K562 (cell line): ENCODE measurements around the gene DRC3. TPM values are rescaled to one million over a fixed set of nuclear protein-coding genes. Genes with fewer than 3 reads are reported as not detected.

Experiments used
- ATAC-seq: fragments of 200-7000 bp; cut with Tn5 transposase; 3 replicates; pipeline ENCODE4 v1.9.1; 2020; ENCODE audit warnings: moderate library complexity
- BruUV-seq: library from RNA; stranded (reverse); fragments of 400-500 nt; replicated peaks from 2 replicates; lab custom pipeline; 2021; lab: Mats Ljungman, UMichigan
- CTCF ChIA-PET: fragments of 300-600 bp; formaldehyde crosslinking; extraction: SDS; loops from one replicate; lab custom pipeline; 2021; ENCODE audit warnings: low intra/inter-chr PET ratio; lab: Yijun Ruan, JAX
- POLR2A ChIA-PET: fragments of 300-600, 350-650 bp; sonication (Branson Sonifier 250); formaldehyde crosslinking; extraction: SDS; loops from one replicate; lab custom pipeline; 2021; ENCODE audit warnings: antibody characterized with exemption, inconsistent platforms; lab: Yijun Ruan, JAX
- DNase-seq, 4 experiments: peaks; one replicate each; pipeline versions ENCODE4 v3.0.0 to v3.0.0-alpha.2; 2011 to 2018; ENCODE audit warnings: low spot score in 3 of 4, mixed read lengths in 3 of 4; ENCODE audit errors: extremely low read depth in 1 of 4
- FAIRE-seq: peaks from 2 replicates; lab custom pipeline; 2011; peaks lifted over from hg19 to GRCh38; lab: Jason Lieb, UNC
- H2AFZ ChIP-seq: 2 replicates; pipeline ENCODE4 v1.6.0; 2011; ENCODE audit warnings: low read depth, low read length, control low read depth, inconsistent platforms
- H3K27ac ChIP-seq: fragments of 200-600 bp; 3 replicates; pipeline ENCODE4 v1.8.0; 2011; ENCODE audit warnings: low read depth, mild to moderate bottlenecking, control low read depth, inconsistent platforms, low read length, moderate library complexity, mixed read lengths; ENCODE audit errors: extremely low read depth
- H3K27me3 ChIP-seq, 2 experiments: fragments of 300-600 bp in 1 of 2; 2 replicates in 1 of 2; 3 replicates in 1 of 2; pipeline versions ENCODE4 v1.6.0 to v1.8.0; 2011; ENCODE audit warnings: inconsistent platforms in 2 of 2, low read length in 2 of 2, mild to moderate bottlenecking in 1 of 2, mixed read lengths in 1 of 2, moderate library complexity in 1 of 2; ENCODE audit not compliant: control insufficient read depth in 2 of 2, insufficient read depth in 2 of 2
- H3K36me3 ChIP-seq: fragments of 300-600 bp; 3 replicates; pipeline ENCODE4 v1.8.0; 2011; ENCODE audit warnings: mild to moderate bottlenecking, low read length, inconsistent platforms; ENCODE audit not compliant: control insufficient read depth, insufficient read depth
- H3K4me1 ChIP-seq, 2 experiments: fragments of 200-600 bp in 1 of 2; replicated peaks in 1 of 2; 2 replicates in 1 of 2; 3 replicates in 1 of 2; pipeline versions ENCODE4 v1.5.1 to v1.8.0; 2011; ENCODE audit warnings: inconsistent platforms in 2 of 2, low read length in 2 of 2, mild to moderate bottlenecking in 1 of 2, mixed read lengths in 1 of 2, moderate library complexity in 1 of 2; ENCODE audit not compliant: control insufficient read depth in 2 of 2, insufficient read depth in 2 of 2
- H3K4me2 ChIP-seq: 2 replicates; pipeline ENCODE4 v1.6.1; 2011; ENCODE audit warnings: low read length, control low read depth, inconsistent platforms, mixed read lengths; ENCODE audit not compliant: insufficient read depth
- H3K4me3 ChIP-seq: fragments of 200-600 bp; sonication (generic), shearing (Covaris generic); 2 replicates; pipeline ENCODE4 v1.5.1; 2016; ENCODE audit warnings: control low read depth, inconsistent platforms
- H3K79me2 ChIP-seq: fragments of 200-600 bp; 3 replicates; pipeline ENCODE4 v1.8.0; 2011; ENCODE audit warnings: low read length, inconsistent platforms; ENCODE audit not compliant: control insufficient read depth, insufficient read depth
- H3K9ac ChIP-seq, 2 experiments: 2 replicates each; pipeline versions ENCODE4 v1.6.0 to v1.6.1; 2011; ENCODE audit warnings: low read depth in 2 of 2, low read length in 2 of 2, control low read depth in 1 of 2, inconsistent platforms in 1 of 2, mild to moderate bottlenecking in 1 of 2, mixed read lengths in 1 of 2; ENCODE audit not compliant: insufficient read depth in 1 of 2
- H3K9me1 ChIP-seq: one replicate; pipeline ENCODE4 v1.6.0; 2011; ENCODE audit warnings: inconsistent platforms, mild to moderate bottlenecking, low read length, moderate library complexity; ENCODE audit not compliant: control insufficient read depth, insufficient read depth
- H3K9me3 ChIP-seq: replicated peaks from 2 replicates; pipeline ENCODE4 v1.5.1; 2011; ENCODE audit warnings: low read depth, low read length, inconsistent platforms; ENCODE audit not compliant: control insufficient read depth, insufficient read depth
- H4K20me1 ChIP-seq: replicated peaks from 2 replicates; pipeline ENCODE4 v1.6.1; 2011; ENCODE audit warnings: low read length, inconsistent platforms, mixed read lengths; ENCODE audit not compliant: control insufficient read depth, insufficient read depth
- BHLHE40 ChIP-seq: IDR thresholded peaks from 2 replicates; pipeline ENCODE4 v1.6.1; 2011; ENCODE audit warnings: low read length, improper control_type of control experiment
- ELF2 ChIP-seq: fragments of 250-450 bp; sonication (Bioruptor Pico); IDR thresholded peaks from 2 replicates; pipeline ENCODE4 v1.5.0; 2021; ENCODE audit warnings: mild to moderate bottlenecking
- GTF2A2 ChIP-seq: IDR thresholded peaks from 2 replicates; pipeline ENCODE4 v1.6.1; 2016; ENCODE audit warnings: mild to moderate bottlenecking, missing genetic modification characterization, missing compliant biosample characterization
- HCFC1 ChIP-seq: IDR thresholded peaks from 2 replicates; pipeline ENCODE4 v1.6.1; 2012; ENCODE audit warnings: low read depth, low read length, improper control_type of control experiment
- STAT5B ChIP-seq: fragments of 250-450 bp; sonication (Bioruptor Pico); IDR thresholded peaks from 2 replicates; pipeline ENCODE4 v1.8.0; 2021; ENCODE audit warnings: mild to moderate bottlenecking, inconsistent platforms
- SUPT5H ChIP-seq: fragments of 450-650 bp; IDR thresholded peaks from 2 replicates; pipeline ENCODE4 v1.6.1; 2016
- TARDBP ChIP-seq: fragments of 450-650 bp; IDR thresholded peaks from 2 replicates; pipeline ENCODE4 v1.6.1; 2016
- TSC22D4 ChIP-seq: fragments of 450-650 bp; IDR thresholded peaks from 2 replicates; pipeline ENCODE4 v1.6.1; 2016; ENCODE audit warnings: missing genetic modification characterization, missing biosample characterization, control low read depth
- ZNF184 ChIP-seq: sonication (generic); formaldehyde crosslinking; IDR thresholded peaks from 2 replicates; pipeline ENCODE4 v1.5.0; 2020; ENCODE audit warnings: missing genetic modification reagents
- ZNF347 ChIP-seq: fragments of 450-650 bp; formaldehyde crosslinking; IDR thresholded peaks from 2 replicates; pipeline ENCODE4 v1.4.0; 2020; ENCODE audit warnings: low read depth, mild to moderate bottlenecking, moderate library complexity
- WGBS: fragments of 100-300 bp; shearing (Covaris generic); methylation state at CpG from one replicate; pipeline ENCODE4 v1.1.6; 2016; ENCODE audit warnings: low coverage, mixed read lengths; ENCODE audit not compliant: insufficient coverage; ENCODE audit errors: missing lambda C conversion rate; 5-methylcytosine and 5-hydroxymethylcytosine counted together
- in situ Hi-C: fragments of 300-500 bp; cut with MboI; formaldehyde crosslinking; loops from 4 replicates; pipeline ENCODE4 v1.15.0; 2018; ENCODE audit warnings: inconsistent platforms, mixed read lengths
- intact Hi-C: fragments of 100-400 bp; cut with micrococcal nuclease; formaldehyde crosslinking; loops from 2 replicates; pipeline ENCODE4 v1.14.2; 2022
- polyA plus RNA-seq, 8 experiments: library from polyadenylated mRNA; depleted of rRNA in 4 of 8; stranded (reverse) in 5 of 8; unstranded in 3 of 8; fragments of >200 nt; fragmentation: Nextera tagmentation in 2 of 8; fragmentation: Illumina TruSeq in 1 of 8; extraction: Ambion mirVana in 2 of 8; extraction: Trizol in 1 of 8; gene quantifications; 2 replicates each; pipeline versions ENCODE4 v1.2.1 to v1.2.3, GENCODE V29; 2011 to 2014; ENCODE audit warnings: inconsistent platforms in 1 of 8, missing spikeins in 1 of 8
- total RNA-seq, 7 experiments: library from RNA; depleted of rRNA in 6 of 7; stranded (reverse); fragments of >200 nt in 6 of 7; fragmentation: Illumina TruSeq in 2 of 7; extraction: Trizol in 2 of 7; gene quantifications; 2 replicates each; pipeline versions ENCODE4 v1.2.1 to v1.2.3, GENCODE V29; 2011 to 2021; ENCODE audit warnings: low replicate concordance in 1 of 7

The DRC3 gene
- total and polyA plus RNA-seq, 9 of the 15 experiments (the other 6 are each of a cell fraction or from before 2014, with no cell fraction given): 0.10 to 0.84 (median 0.30) TPM; not detected in 3

- TF ChIP-seq BHLHE40 (no peak), TSC22D4 (tag) (no peak), ZNF184 (no peak), STAT5B (CRISPR knock-in tag) (no peak), TARDBP (no peak), HCFC1 (no peak), GTF2A2 (no peak), ZNF347 (no peak)
Observed at GRCh38 chr17:17989618-17990017, 17.0 kb downstream of the DRC3 start (continued).

- no peaks in the 10 kb centered on the region; a peak in 1 of 5 replicates for H3K4me1 ChIP-seq
- in situ Hi-C loops (no loop called here), intact Hi-C loops (no loop called here)
- no peaks in the 10 kb centered on the region for H3K9me3 ChIP-seq
- no peak overlapping the region for H2AFZ ChIP-seq
- 0% methylated on average over 1 of the region's 2 CpGs for WGBS
- no peak for ATAC-seq
- H3K4me2 ChIP-seq: no peak overlapping the region
- H3K79me2 ChIP-seq: no peaks in the 10 kb centered on the region
- TF ChIP-seq ELF2 (CRISPR knock-in tag): no peak
- TF ChIP-seq SUPT5H: no peak
- H4K20me1 ChIP-seq: no peaks in the 10 kb centered on the region
- no peak for FAIRE-seq
- no peak overlapping the region for H3K4me3 ChIP-seq
- BruUV-seq: no TSS peak
- H3K27ac ChIP-seq: no peak overlapping the region
- H3K9me1 ChIP-seq: no peaks in the 10 kb centered on the region
- H3K36me3 ChIP-seq: no peaks in the 10 kb centered on the region
- CTCF ChIA-PET: no interaction called here
- no peak overlapping the region for H3K9ac ChIP-seq
- H3K27me3 ChIP-seq: peaks cover 0 to 31% of the 10 kb centered on the region in 2 experiments; a peak in 2 of 5 replicates
- POLR2A ChIA-PET: no interaction called here
- no peak for DNase-seq
Observed at GRCh38 chr17:17990282-17990681, 17.6 kb downstream of the DRC3 start.
